Measurements from ENCODE around the gene POU1F1.
"Not testable (repeated sequence)": the region's sequence is repeated elsewhere in the genome, so short reads cannot be mapped to it uniquely, and the experiment has no call there.

POU1F1 gene

GRCh38 chr3:87260270-87260669 is 16.1 kb downstream of the POU1F1 start:
- H3K4me1 ChIP-seq: no peaks in the 10 kb centered on the region
- TF ChIP-seq Cebpa-rat (IDR thresholded peaks at IDR 0.05): no peak
- no peaks in the 10 kb centered on the region for H3K27me3 ChIP-seq
- H3K9me3 ChIP-seq: no peaks in the 10 kb centered on the region
- no peak overlapping the region for H3K9ac ChIP-seq
- no peak overlapping the region for H3K4me2 ChIP-seq
- no peak overlapping the region for H3K4me3 ChIP-seq
- H3K36me3 ChIP-seq: no peaks in the 10 kb centered on the region
- no peaks in the 10 kb centered on the region for H4K20me1 ChIP-seq
- no peak overlapping the region for H3K27ac ChIP-seq

GRCh38 chr3:87250009-87250408 is 26.4 kb downstream of the POU1F1 start:
- no peak for TF ChIP-seq Cebpa-rat (IDR thresholded peaks at IDR 0.05)
- no peaks in the 10 kb centered on the region for H3K9me3 ChIP-seq
- H3K9ac ChIP-seq: no peak overlapping the region
- no peak overlapping the region for H3K27ac ChIP-seq
- no peaks in the 10 kb centered on the region for H4K20me1 ChIP-seq
- H3K36me3 ChIP-seq: peaks cover 45% of the 10 kb centered on the region
- no peaks in the 10 kb centered on the region for H3K27me3 ChIP-seq
- H3K4me1 ChIP-seq: no peaks in the 10 kb centered on the region
- no peak overlapping the region for H3K4me3 ChIP-seq
- H3K4me2 ChIP-seq: no peak overlapping the region

GRCh38 chr3:87248831-87249230 is 27.6 kb downstream of the POU1F1 start:
- H3K36me3 ChIP-seq: peaks cover 42% of the 10 kb centered on the region
- no peak overlapping the region for H3K4me2 ChIP-seq
- H3K27ac ChIP-seq: no peak overlapping the region
- H4K20me1 ChIP-seq: no peaks in the 10 kb centered on the region
- H3K4me1 ChIP-seq: no peaks in the 10 kb centered on the region
- no peak overlapping the region for H3K9ac ChIP-seq
- H3K27me3 ChIP-seq: no peaks in the 10 kb centered on the region
- TF ChIP-seq Cebpa-rat (IDR thresholded peaks at IDR 0.05): no peak
- H3K9me3 ChIP-seq: no peaks in the 10 kb centered on the region
- H3K4me3 ChIP-seq: no peak overlapping the region

- not testable (repeated sequence) for H3K4me1 ChIP-seq, H3K27me3 ChIP-seq, H3K9me3 ChIP-seq, H3K27ac ChIP-seq, H4K20me1 ChIP-seq, H3K4me2 ChIP-seq, H3K4me3 ChIP-seq, H3K9ac ChIP-seq
- H3K36me3 ChIP-seq: peaks cover 36% of the 10 kb centered on the region
Observed at GRCh38 chr3:87248231-87248630, 28.2 kb downstream of the POU1F1 start.

GRCh38 chr3:87247430-87247773 is 29.0 kb downstream of the POU1F1 start:
- TF ChIP-seq Cebpa-rat (IDR thresholded peaks at IDR 0.05): no peak
- Histone ChIP-seq H3K36me3 (peaks cover 36% of the 10 kb centered on the region), H3K4me1 (no peaks in the 10 kb centered on the region)

GRCh38 chr3:87246662-87247429 is 29.5 kb downstream of the POU1F1 start:
- Histone ChIP-seq H3K36me3 (peaks cover 31% of the 10 kb centered on the region), H3K4me1 (no peaks in the 10 kb centered on the region)
- no peak for TF ChIP-seq Cebpa-rat (IDR thresholded peaks at IDR 0.05)

More at GRCh38 chr3:87247430-87247773, 29.0 kb downstream of the POU1F1 start:
- Histone ChIP-seq H3K4me3 (no peak overlapping the region), H3K9ac (no peak overlapping the region), H3K9me3 (no peaks in the 10 kb centered on the region), H3K4me2 (no peak overlapping the region), H3K27ac (no peak overlapping the region), H4K20me1 (no peaks in the 10 kb centered on the region), H3K27me3 (no peaks in the 10 kb centered on the region)

GRCh38 chr3:87236093-87236492 is 40.3 kb downstream of the POU1F1 start:
- no peak overlapping the region for H3K4me3 ChIP-seq

More at GRCh38 chr3:87246662-87247429, 29.5 kb downstream of the POU1F1 start:
- H4K20me1 ChIP-seq: peaks cover 2% of the 10 kb centered on the region; the same call in 1 of the 2 replicates
- no peak overlapping the region for H3K4me2 ChIP-seq
- no peaks in the 10 kb centered on the region for H3K27me3 ChIP-seq
- H3K9me3 ChIP-seq: no peaks in the 10 kb centered on the region
- H3K9ac ChIP-seq: no peak overlapping the region
- H3K27ac ChIP-seq: no peak overlapping the region
- H3K4me3 ChIP-seq: no peak overlapping the region

GRCh38 chr3:87233805-87234204 is 42.6 kb downstream of the POU1F1 start:
- Histone ChIP-seq H4K20me1 (peaks cover 66% of the 10 kb centered on the region), H3K27me3 (no peaks in the 10 kb centered on the region), H3K4me3 (no peak overlapping the region), H3K9me3 (no peaks in the 10 kb centered on the region), H3K27ac (no peak overlapping the region), H3K36me3 (peaks cover 14% of the 10 kb centered on the region), H3K4me2 (no peak overlapping the region), H3K4me1 (peaks cover 5% of the 10 kb centered on the region), H3K9ac (no peak overlapping the region)
- TF ChIP-seq Cebpa-rat (IDR thresholded peaks at IDR 0.05): no peak

More at GRCh38 chr3:87236093-87236492, 40.3 kb downstream of the POU1F1 start:
- no peak overlapping the region for H3K4me2 ChIP-seq
- TF ChIP-seq Cebpa-rat (IDR thresholded peaks at IDR 0.05): no peak
- peaks cover 50% of the 10 kb centered on the region for H4K20me1 ChIP-seq
- H3K36me3 ChIP-seq: peaks cover 21% of the 10 kb centered on the region
- no peaks in the 10 kb centered on the region for H3K4me1 ChIP-seq
- H3K27ac ChIP-seq: no peak overlapping the region
- H3K9ac ChIP-seq: no peak overlapping the region
- H3K27me3 ChIP-seq: no peaks in the 10 kb centered on the region
- H3K9me3 ChIP-seq: no peaks in the 10 kb centered on the region

GRCh38 chr3:87229113-87229512 is 47.3 kb downstream of the POU1F1 start:
- no peak overlapping the region for H3K27ac ChIP-seq
- H3K4me2 ChIP-seq: peak overlapping the region; percentile 95
- H3K9ac ChIP-seq: no peak overlapping the region
- no peak overlapping the region for H3K4me3 ChIP-seq
- TF ChIP-seq Cebpa-rat (IDR thresholded peaks at IDR 0.05): no peak
- no peaks in the 10 kb centered on the region for H3K36me3 ChIP-seq
- no peaks in the 10 kb centered on the region for H3K27me3 ChIP-seq
- H3K9me3 ChIP-seq: no peaks in the 10 kb centered on the region
- peaks cover 63% of the 10 kb centered on the region for H4K20me1 ChIP-seq
- H3K4me1 ChIP-seq: peaks cover 17% of the 10 kb centered on the region

GRCh38 chr3:87228316-87228715 is 48.1 kb downstream of the POU1F1 start:
- no peaks in the 10 kb centered on the region for H3K36me3 ChIP-seq
- H3K9me3 ChIP-seq: no peaks in the 10 kb centered on the region
- H3K27me3 ChIP-seq: no peaks in the 10 kb centered on the region
- peak overlapping the region; percentile 95 for H3K4me3 ChIP-seq
- H3K4me1 ChIP-seq: peaks cover 17% of the 10 kb centered on the region
- peaks cover 55% of the 10 kb centered on the region for H4K20me1 ChIP-seq
- no peak for TF ChIP-seq Cebpa-rat (IDR thresholded peaks at IDR 0.05)
- peak overlapping the region; percentile 94; the same call in 1 of the 2 replicates for H3K9ac ChIP-seq
- peak overlapping the region; percentile 95 for H3K4me2 ChIP-seq
- no peak overlapping the region for H3K27ac ChIP-seq

GRCh38 chr3:87227835-87228144 is 48.6 kb downstream of the POU1F1 start:
- Histone ChIP-seq H3K4me1 (peaks cover 17% of the 10 kb centered on the region), H3K4me3 (peak overlapping the region; percentile 95), H3K4me2 (peak overlapping the region; percentile 95), H3K27ac (peak overlapping the region; percentile 87), H3K36me3 (no peaks in the 10 kb centered on the region), H4K20me1 (peaks cover 50% of the 10 kb centered on the region), H3K9me3 (no peaks in the 10 kb centered on the region), H3K9ac (peak overlapping the region; percentile 94), H3K27me3 (no peaks in the 10 kb centered on the region)
- TF ChIP-seq Cebpa-rat (IDR thresholded peaks at IDR 0.05): no peak

Measured in BLaER1 (cell line).